ENCODE measurements around the gene GEMIN7. TPM values are rescaled to one million over a fixed set of nuclear protein-coding genes. Genes with fewer than 3 reads are reported as not detected.
A peak's percentile ranks its signal among the peaks of the same experiment; 100 is the strongest.

Gene GEMIN7
- total and polyA plus RNA-seq, 2 of the 13 experiments (the other 11 are each of a cell fraction or from before 2014, with no cell fraction given): 24.1 to 30.6 TPM

DNA sequence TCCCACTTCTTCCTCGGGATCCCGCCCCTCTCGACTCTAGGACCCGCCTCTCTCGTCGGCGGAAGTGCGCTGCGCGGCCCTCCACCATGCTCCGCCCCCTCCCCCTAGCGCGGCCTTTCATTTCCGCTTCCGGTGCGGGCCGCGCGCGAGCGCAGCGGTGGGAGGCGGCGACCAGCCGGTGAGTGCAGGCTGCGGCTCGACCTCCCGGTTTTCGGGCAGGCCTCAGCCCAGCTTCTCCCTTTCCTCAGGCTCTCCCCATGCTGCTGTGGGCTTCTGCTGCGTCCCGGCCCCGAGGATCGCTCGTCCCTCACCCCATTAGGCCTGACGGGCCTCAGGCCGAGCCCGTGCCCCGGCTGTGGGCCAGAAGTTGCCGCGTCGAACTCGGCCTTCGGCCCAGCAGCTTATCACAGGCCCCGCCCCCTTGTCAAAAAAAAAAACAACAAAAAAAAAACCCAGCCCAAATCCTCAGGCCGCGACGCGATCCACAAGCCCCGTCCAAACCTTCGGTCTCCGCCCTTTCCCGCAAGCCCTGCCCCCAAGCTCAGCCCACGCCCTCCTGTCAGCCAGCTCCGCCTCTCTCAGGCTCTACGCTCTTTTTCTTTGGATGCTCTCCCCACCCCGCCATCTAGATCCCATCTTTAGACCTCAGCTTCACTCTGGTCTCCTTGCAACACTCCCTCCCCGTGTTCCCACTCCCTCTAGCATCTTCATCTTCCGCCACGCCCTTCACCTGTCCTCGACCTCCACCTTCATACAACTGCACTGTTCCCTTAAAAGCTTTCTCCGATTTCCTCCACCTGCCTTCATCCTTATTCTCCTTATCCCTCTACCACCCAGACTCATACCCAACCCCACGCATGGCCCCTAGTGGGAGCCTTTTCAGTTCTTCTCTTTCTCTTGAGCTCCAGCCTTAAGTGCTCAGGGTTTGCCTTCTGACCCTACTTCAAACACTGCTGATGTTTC, 39.8 kb upstream of the GEMIN7 start, which contains the start of gene CLASRP (continued):
- TF ChIP-seq, protein P1, sequence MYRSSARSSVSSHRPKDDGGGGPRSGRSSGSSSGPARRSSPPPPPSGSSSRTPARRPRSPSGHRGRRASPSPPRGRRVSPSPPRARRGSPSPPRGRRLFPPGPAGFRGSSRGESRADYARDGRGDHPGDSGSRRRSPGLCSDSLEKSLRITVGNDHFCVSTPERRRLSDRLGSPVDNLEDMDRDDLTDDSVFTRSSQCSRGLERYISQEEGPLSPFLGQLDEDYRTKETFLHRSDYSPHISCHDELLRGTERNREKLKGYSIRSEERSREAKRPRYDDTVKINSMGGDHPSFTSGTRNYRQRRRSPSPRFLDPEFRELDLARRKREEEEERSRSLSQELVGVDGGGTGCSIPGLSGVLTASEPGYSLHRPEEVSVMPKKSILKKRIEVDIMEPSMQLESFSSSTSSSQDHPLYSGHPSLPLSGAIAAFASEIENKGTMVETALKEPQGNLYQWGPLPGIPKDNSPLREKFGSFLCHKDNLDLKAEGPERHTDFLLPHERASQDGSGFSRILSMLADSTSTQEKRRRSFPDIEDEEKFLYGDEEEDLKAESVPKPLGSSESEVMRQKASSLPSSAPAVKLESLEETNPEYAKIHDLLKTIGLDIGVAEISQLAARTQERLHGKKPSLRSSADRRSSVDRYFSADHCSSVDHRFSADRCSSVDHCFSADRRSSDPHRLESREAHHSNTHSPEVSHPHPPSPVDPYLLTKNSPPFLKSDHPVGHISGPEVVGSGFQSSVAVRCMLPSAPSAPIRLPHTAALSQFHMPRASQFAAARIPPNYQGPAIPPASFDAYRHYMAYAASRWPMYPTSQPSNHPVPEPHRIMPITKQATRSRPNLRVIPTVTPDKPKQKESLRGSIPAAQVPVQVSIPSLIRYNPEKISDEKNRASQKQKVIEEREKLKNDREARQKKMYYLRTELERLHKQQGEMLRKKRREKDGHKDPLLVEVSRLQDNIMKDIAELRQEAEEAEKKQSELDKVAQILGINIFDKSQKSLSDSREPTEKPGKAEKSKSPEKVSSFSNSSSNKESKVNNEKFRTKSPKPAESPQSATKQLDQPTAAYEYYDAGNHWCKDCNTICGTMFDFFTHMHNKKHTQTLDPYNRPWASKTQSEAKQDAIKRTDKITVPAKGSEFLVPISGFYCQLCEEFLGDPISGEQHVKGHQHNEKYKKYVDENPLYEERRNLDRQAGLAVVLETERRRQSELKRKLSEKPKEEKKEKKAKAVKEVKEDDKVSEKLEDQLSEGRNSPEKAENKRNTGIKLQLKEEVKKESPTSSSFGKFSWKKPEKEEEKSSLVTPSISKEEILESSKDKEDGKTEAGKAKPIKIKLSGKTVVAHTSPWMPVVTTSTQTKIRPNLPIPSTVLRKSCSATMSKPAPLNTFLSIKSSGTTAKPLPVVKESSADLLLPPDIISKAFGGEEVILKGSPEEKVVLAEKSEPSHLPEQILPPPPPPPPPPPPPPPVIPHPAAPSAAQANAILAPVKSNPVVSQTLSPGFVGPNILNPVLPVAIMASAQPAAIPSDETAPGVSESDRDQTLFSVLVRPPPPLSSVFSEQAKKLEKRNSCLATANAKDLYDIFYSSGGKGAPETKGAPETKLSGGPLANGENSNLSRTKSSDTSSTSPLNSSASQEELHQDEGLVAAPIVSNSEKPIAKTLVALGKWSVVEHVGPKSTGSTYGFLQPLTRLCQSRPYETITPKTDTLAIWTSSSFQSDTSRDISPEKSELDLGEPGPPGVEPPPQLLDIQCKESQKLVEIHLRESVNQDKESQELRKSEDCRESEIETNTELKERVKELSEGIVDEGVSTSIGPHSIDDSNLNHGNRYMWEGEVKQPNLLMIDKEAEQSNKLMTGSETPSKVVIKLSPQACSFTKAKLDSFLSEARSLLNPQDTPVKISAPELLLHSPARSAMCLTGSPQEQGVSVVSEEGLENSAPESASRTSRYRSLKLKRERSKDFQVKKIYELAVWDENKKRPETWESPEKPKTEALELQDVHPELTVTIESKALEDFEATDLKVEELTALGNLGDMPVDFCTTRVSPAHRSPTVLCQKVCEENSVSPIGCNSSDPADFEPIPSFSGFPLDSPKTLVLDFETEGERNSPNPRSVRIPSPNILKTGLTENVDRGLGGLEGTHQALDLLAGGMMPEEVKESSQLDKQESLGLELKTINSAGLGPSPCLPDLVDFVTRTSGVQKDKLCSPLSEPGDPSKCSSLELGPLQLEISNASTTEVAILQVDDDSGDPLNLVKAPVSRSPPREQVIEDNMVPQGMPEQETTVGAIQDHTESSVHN (CRISPR knock-in tag; IDR thresholded peaks at IDR 0.05): no peak
- TF ChIP-seq ZEB1 (IDR thresholded peaks at IDR 0.05; ENCODE audit: insufficient replicate concordance, low read depth) (no peak), SNRNP70 (IDR thresholded peaks at IDR 0.05; ENCODE audit: low read depth, low read length) (no peak), NBN (conservative IDR thresholded peaks at IDR 0.05) (no peak), EP300 (IDR thresholded peaks at IDR 0.05; ENCODE audit: low read depth in 2 of 2, low read length in 2 of 2) (no peak), EP300 (CRISPR knock-in tag; IDR thresholded peaks at IDR 0.05; ENCODE audit: borderline replicate concordance) (no peak), SALL2 (CRISPR knock-in tag; IDR thresholded peaks at IDR 0.05) (peak; percentile 35; the same call in 1 of the 2 replicates), ZNF329 (CRISPR knock-in tag; IDR thresholded peaks at IDR 0.05; ENCODE audit: low read depth) (no peak; the same call in 1 of the 2 replicates), ZZZ3 (CRISPR knock-in tag; IDR thresholded peaks at IDR 0.05; ENCODE audit: borderline replicate concordance) (peak; percentile 45; the same call in 1 of the 2 replicates), SMAD9 (CRISPR knock-in tag; IDR thresholded peaks at IDR 0.05) (peak; percentile 83), ZNF24 (IDR thresholded peaks at IDR 0.05) (no peak), ZNF792 (CRISPR knock-in tag; IDR thresholded peaks at IDR 0.05) (no peak), BCL6 (CRISPR knock-in tag; IDR thresholded peaks at IDR 0.05) (peak; percentile 22; the same call in 1 of the 2 replicates)
- TF ChIP-seq, protein P2, sequence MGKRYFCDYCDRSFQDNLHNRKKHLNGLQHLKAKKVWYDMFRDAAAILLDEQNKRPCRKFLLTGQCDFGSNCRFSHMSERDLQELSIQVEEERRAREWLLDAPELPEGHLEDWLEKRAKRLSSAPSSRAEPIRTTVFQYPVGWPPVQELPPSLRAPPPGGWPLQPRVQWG (CRISPR knock-in tag; IDR thresholded peaks at IDR 0.05; ENCODE audit: borderline replicate concordance, low read depth): no peak
- TF ChIP-seq, protein P3, sequence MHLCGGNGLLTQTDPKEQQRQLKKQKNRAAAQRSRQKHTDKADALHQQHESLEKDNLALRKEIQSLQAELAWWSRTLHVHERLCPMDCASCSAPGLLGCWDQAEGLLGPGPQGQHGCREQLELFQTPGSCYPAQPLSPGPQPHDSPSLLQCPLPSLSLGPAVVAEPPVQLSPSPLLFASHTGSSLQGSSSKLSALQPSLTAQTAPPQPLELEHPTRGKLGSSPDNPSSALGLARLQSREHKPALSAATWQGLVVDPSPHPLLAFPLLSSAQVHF (CRISPR knock-in tag; IDR thresholded peaks at IDR 0.05): no peak
- TF ChIP-seq, protein P4, sequence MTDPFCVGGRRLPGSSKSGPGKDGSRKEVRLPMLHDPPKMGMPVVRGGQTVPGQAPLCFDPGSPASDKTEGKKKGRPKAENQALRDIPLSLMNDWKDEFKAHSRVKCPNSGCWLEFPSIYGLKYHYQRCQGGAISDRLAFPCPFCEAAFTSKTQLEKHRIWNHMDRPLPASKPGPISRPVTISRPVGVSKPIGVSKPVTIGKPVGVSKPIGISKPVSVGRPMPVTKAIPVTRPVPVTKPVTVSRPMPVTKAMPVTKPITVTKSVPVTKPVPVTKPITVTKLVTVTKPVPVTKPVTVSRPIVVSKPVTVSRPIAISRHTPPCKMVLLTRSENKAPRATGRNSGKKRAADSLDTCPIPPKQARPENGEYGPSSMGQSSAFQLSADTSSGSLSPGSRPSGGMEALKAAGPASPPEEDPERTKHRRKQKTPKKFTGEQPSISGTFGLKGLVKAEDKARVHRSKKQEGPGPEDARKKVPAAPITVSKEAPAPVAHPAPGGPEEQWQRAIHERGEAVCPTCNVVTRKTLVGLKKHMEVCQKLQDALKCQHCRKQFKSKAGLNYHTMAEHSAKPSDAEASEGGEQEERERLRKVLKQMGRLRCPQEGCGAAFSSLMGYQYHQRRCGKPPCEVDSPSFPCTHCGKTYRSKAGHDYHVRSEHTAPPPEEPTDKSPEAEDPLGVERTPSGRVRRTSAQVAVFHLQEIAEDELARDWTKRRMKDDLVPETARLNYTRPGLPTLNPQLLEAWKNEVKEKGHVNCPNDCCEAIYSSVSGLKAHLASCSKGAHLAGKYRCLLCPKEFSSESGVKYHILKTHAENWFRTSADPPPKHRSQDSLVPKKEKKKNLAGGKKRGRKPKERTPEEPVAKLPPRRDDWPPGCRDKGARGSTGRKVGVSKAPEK (CRISPR knock-in tag; IDR thresholded peaks at IDR 0.05; ENCODE audit: borderline replicate concordance): no peak
